Endothelial cell of hepatic sinusoid (primary cell): ENCODE data around the gene PLCG2.
"Not testable (repeated sequence)": the region's sequence is repeated elsewhere in the genome, so short reads cannot be mapped to it uniquely, and the experiment has no call there.

ENCODE experiments used
- in situ Hi-C: cut with HindIII; loops from 2 replicates; pipeline ENCODE4 v1.10.0; 2017; ENCODE audit warnings: low sequenced_read_pairs

Gene PLCG2

GRCh38 chr16:81778861-81779535 lies at the start of gene PLCG2:
Gene PLCG2, plus strand, starts transcription at chr16:81779291. Its CDS starts 6,699 bp downstream, at chr16:81785990.
- in situ Hi-C loops: no loop called here

- in situ Hi-C loops: no loop called here
These were observed 49.6 kb upstream of the PLCG2 start for GRCh38 chr16:81729451-81729850.

GRCh38 chr16:81730090-81731051 lies 48.7 kb upstream of the PLCG2 start:
- in situ Hi-C loops: loop anchor here (5.0 kb wide), 1 partner anchor 358 kb away; no protein-coding TSS in a partner anchor

- in situ Hi-C loops: loop anchor here (5.0 kb wide), 1 partner anchor 359 kb away; no protein-coding TSS in a partner anchor
These were observed 47.4 kb upstream of the PLCG2 start for GRCh38 chr16:81731649-81732048.

GRCh38 chr16:81732699-81733098 lies 46.4 kb upstream of the PLCG2 start:
- in situ Hi-C loops: loop anchor here (5.0 kb wide), 1 partner anchor 360 kb away; no protein-coding TSS in a partner anchor

- in situ Hi-C loops: loop anchor here (5.0 kb wide), 1 partner anchor 361 kb away; no protein-coding TSS in a partner anchor
These were observed 45.8 kb upstream of the PLCG2 start for GRCh38 chr16:81733295-81733694.

- in situ Hi-C loops: loop anchor here (5.0 kb wide), 1 partner anchor 363 kb away; no protein-coding TSS in a partner anchor
These were observed 44.3 kb upstream of the PLCG2 start for GRCh38 chr16:81734632-81735434.

GRCh38 chr16:81737885-81738536 lies 41.1 kb upstream of the PLCG2 start:
- in situ Hi-C loops: no loop called here

- in situ Hi-C loops: no loop called here
These were observed 40.2 kb upstream of the PLCG2 start for GRCh38 chr16:81738783-81739496.

GRCh38 chr16:81739503-81739902 lies 39.6 kb upstream of the PLCG2 start:
- in situ Hi-C loops: no loop called here

- in situ Hi-C loops: no loop called here
These were observed 38.9 kb upstream of the PLCG2 start for GRCh38 chr16:81740169-81740568.

GRCh38 chr16:81741430-81741770 lies 37.7 kb upstream of the PLCG2 start:
- in situ Hi-C loops: not testable (repeated sequence)

- in situ Hi-C loops: no loop called here
These were observed 34.7 kb upstream of the PLCG2 start for GRCh38 chr16:81744385-81744784.

GRCh38 chr16:81744911-81745310 lies 34.2 kb upstream of the PLCG2 start:
- in situ Hi-C loops: no loop called here

GRCh38 chr16:81745704-81746558 lies 33.2 kb upstream of the PLCG2 start:
- in situ Hi-C loops: no loop called here

GRCh38 chr16:81746566-81746965 lies 32.5 kb upstream of the PLCG2 start:
- in situ Hi-C loops: no loop called here

- in situ Hi-C loops: no loop called here
These were observed 30.5 kb upstream of the PLCG2 start for GRCh38 chr16:81748476-81749198.

- in situ Hi-C loops: no loop called here
These were observed 26.7 kb upstream of the PLCG2 start for GRCh38 chr16:81752225-81752875.
